ENCODE measurements around the gene SPATA31C1. TPM values are rescaled to one million over a fixed set of nuclear protein-coding genes. Genes with fewer than 3 reads are reported as not detected.

SPATA31C1 gene
- total and polyA plus RNA-seq, 2 donors (not counting 1 experiment from before 2014, with no cell fraction given) = not detected

GRCh38 chr9:87884578-87885459 lies 32.9 kb upstream of the SPATA31C1 start:
- Histone ChIP-seq H3K36me3 (replicated peaks in 1 of 2; ENCODE audit: control extremely low read depth in 1 of 2, control insufficient read depth in 1 of 2, extremely low read depth in 1 of 2, insufficient read depth in 2 of 2, low read length in 1 of 2) (no peaks in the 10 kb centered on the region), H3K4me2 (replicated peaks; ENCODE audit: low read depth, low read length, poor library complexity, severe bottlenecking) (no peak overlapping the region), H3K27me3 (replicated peaks in 1 of 4; ENCODE audit: control extremely low read depth in 1 of 4, control insufficient read depth in 3 of 4, insufficient read depth in 4 of 4, low read length in 3 of 4) (no peaks in the 10 kb centered on the region), H3K79me2 (ENCODE audit: control insufficient read depth, insufficient read depth, low read length) (no peaks in the 10 kb centered on the region), H2AFZ (ENCODE audit: insufficient read depth, low read depth, low read length, poor library complexity, severe bottlenecking) (no peak overlapping the region), H4K20me1 (ENCODE audit: control insufficient read depth, insufficient read depth, low read length, poor library complexity, severe bottlenecking) (no peaks in the 10 kb centered on the region), H3K9me3 (ENCODE audit: control extremely low read depth in 1 of 3, control insufficient read depth in 2 of 3, insufficient read depth in 1 of 3, low read length in 2 of 3) (no peaks in the 10 kb centered on the region), H3K27ac (ENCODE audit: low read length in 2 of 2) (no peak overlapping the region), H3K4me3 (ENCODE audit: control extremely low read depth in 1 of 5, extremely low read depth in 1 of 5, insufficient read depth in 1 of 5, low read depth in 2 of 5, low read length in 4 of 5) (no peak overlapping the region), H3K9ac (ENCODE audit: low read length) (no peak overlapping the region), H3K4me1 (ENCODE audit: control insufficient read depth in 2 of 2, insufficient read depth in 2 of 2, low read length in 2 of 2) (no peaks in the 10 kb centered on the region)
- Mint-ChIP-seq H3K4me1 (no peaks in the 10 kb centered on the region), H3K9me3 (ENCODE audit: insufficient read depth) (no peaks in the 10 kb centered on the region), H3K27ac (no peak overlapping the region), H3K27me3 (no peaks in the 10 kb centered on the region), H3K4me3 (no peak overlapping the region)
- intact Hi-C loops (cut with micrococcal nuclease) = no loop called here
- CTCF ChIA-PET = no interaction called here
- POLR2A ChIA-PET = no interaction called here
- TF ChIP-seq EZH2 (IDR thresholded peaks at IDR 0.05; ENCODE audit: borderline replicate concordance, insufficient read depth, low read depth, low read length, poor library complexity, severe bottlenecking) (no peak), CTCF (IDR thresholded peaks at IDR 0.05) (no peak)
- DNase-seq (no peak), ATAC-seq (ENCODE audit: low read depth) (no peak)
- WGBS (ENCODE audit: insufficient coverage) = 91% methylated on average over 14 of the region's 17 CpGs

- Histone ChIP-seq H3K4me3 (ENCODE audit: control extremely low read depth in 1 of 5, extremely low read depth in 1 of 5, insufficient read depth in 1 of 5, low read depth in 2 of 5, low read length in 4 of 5) (no peak overlapping the region), H3K36me3 (replicated peaks in 1 of 2; ENCODE audit: control extremely low read depth in 1 of 2, control insufficient read depth in 1 of 2, extremely low read depth in 1 of 2, insufficient read depth in 2 of 2, low read length in 1 of 2) (no peaks in the 10 kb centered on the region), H3K79me2 (ENCODE audit: control insufficient read depth, insufficient read depth, low read length) (no peaks in the 10 kb centered on the region), H4K20me1 (ENCODE audit: control insufficient read depth, insufficient read depth, low read length, poor library complexity, severe bottlenecking) (no peaks in the 10 kb centered on the region), H3K4me2 (replicated peaks; ENCODE audit: low read depth, low read length, poor library complexity, severe bottlenecking) (no peak overlapping the region), H3K9me3 (ENCODE audit: control extremely low read depth in 1 of 3, control insufficient read depth in 2 of 3, insufficient read depth in 1 of 3, low read length in 2 of 3) (no peaks in the 10 kb centered on the region), H2AFZ (ENCODE audit: insufficient read depth, low read depth, low read length, poor library complexity, severe bottlenecking) (no peak overlapping the region), H3K9ac (ENCODE audit: low read length) (no peak overlapping the region), H3K27ac (ENCODE audit: low read length in 2 of 2) (no peak overlapping the region), H3K27me3 (replicated peaks in 1 of 4; ENCODE audit: control extremely low read depth in 1 of 4, control insufficient read depth in 3 of 4, insufficient read depth in 4 of 4, low read length in 3 of 4) (no peaks in the 10 kb centered on the region), H3K4me1 (ENCODE audit: control insufficient read depth in 2 of 2, insufficient read depth in 2 of 2, low read length in 2 of 2) (no peaks in the 10 kb centered on the region)
- Mint-ChIP-seq H3K4me3 (no peak overlapping the region), H3K27ac (no peak overlapping the region), H3K4me1 (no peaks in the 10 kb centered on the region), H3K27me3 (no peaks in the 10 kb centered on the region), H3K9me3 (ENCODE audit: insufficient read depth) (no peaks in the 10 kb centered on the region)
- ATAC-seq (ENCODE audit: low read depth) = no peak
- WGBS (ENCODE audit: insufficient coverage) = 80% methylated on average over 13 of the region's 13 CpGs
- ChIA-PET POLR2A (no interaction called here), CTCF (no interaction called here)
- no peak for TF ChIP-seq CTCF (IDR thresholded peaks at IDR 0.05)
- DNase-seq = no peak
- intact Hi-C loops (cut with micrococcal nuclease) = no loop called here
These were observed 32.1 kb upstream of the SPATA31C1 start for GRCh38 chr9:87885484-87886189.
